ENCODE measurements around the gene MYH9.

Gene MYH9

DNA sequence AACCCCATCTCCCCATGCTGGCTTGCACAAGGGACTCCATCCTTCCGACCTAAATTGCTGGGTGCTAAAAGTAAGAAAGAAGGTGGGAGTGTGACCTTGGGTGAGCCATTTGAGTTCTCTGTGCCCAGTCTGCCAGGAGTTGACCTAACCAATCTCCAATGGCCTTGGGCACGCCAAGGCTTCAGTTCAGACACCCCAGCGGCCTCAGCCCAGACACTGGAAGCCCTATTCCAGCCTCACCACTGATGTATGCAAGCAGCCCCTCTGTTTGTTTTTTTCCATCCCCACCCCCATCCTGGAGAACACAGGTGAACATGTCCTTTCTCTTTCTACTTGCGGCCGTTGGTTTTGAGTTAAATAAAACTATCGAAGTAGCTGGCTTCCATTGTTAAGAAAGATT, 31.9 kb downstream of the MYH9 start:
- peaks cover 45% of the 10 kb centered on the region for H3K36me3 ChIP-seq (ENCODE audit: control insufficient read depth, insufficient read depth, low read length)
- H3K4me1 ChIP-seq (ENCODE audit: control insufficient read depth, insufficient read depth, low read length, poor library complexity, severe bottlenecking), result peaks cover 94% of the 10 kb centered on the region
- peak overlapping the region; percentile 71 for H3K27ac ChIP-seq (ENCODE audit: low read depth, low read length, severe bottlenecking)
- WGBS, 2 experiments (ENCODE audit: insufficient coverage in 2 of 2), result 89 to 100% methylated on average over 4 to 5 of the region's 6 CpGs
- H3K9me3 ChIP-seq (ENCODE audit: control insufficient read depth, low read length), result no peaks in the 10 kb centered on the region
- H3K4me3 ChIP-seq (ENCODE audit: extremely low read depth, insufficient read depth, low read length, poor library complexity, severe bottlenecking), result no peak overlapping the region

DNA sequence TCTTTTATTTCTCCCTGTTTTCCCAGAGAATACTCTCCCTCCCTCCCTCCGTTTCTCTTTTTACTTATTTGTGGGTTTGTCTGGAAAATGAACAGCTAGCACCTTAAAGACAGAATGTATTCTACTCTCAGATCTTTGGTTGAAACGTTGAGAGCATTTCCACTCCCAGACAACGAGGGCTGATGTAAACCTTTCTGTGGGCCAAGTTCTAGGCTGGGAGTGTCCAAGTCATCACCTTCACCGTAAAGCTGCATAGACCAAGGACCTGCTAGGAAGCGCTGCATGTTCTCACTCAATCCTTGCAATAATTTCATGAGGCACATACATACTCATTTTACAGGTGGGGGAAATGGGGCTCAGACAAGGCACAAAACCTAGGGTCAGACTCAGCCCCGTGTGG, 32.4 kb downstream of the MYH9 start:
- 88 to 89% methylated on average over 4 of the region's 6 CpGs for WGBS, 2 experiments (ENCODE audit: insufficient coverage in 2 of 2)
- no peak overlapping the region for H3K4me3 ChIP-seq (ENCODE audit: extremely low read depth, insufficient read depth, low read length, poor library complexity, severe bottlenecking)
- H3K27ac ChIP-seq (ENCODE audit: low read depth, low read length, severe bottlenecking), result peak overlapping the region; percentile 71
- H3K9me3 ChIP-seq (ENCODE audit: control insufficient read depth, low read length), result no peaks in the 10 kb centered on the region
- H3K4me1 ChIP-seq (ENCODE audit: control insufficient read depth, insufficient read depth, low read length, poor library complexity, severe bottlenecking), result peaks cover 94% of the 10 kb centered on the region
- H3K36me3 ChIP-seq (ENCODE audit: control insufficient read depth, insufficient read depth, low read length), result peaks cover 40% of the 10 kb centered on the region

DNA sequence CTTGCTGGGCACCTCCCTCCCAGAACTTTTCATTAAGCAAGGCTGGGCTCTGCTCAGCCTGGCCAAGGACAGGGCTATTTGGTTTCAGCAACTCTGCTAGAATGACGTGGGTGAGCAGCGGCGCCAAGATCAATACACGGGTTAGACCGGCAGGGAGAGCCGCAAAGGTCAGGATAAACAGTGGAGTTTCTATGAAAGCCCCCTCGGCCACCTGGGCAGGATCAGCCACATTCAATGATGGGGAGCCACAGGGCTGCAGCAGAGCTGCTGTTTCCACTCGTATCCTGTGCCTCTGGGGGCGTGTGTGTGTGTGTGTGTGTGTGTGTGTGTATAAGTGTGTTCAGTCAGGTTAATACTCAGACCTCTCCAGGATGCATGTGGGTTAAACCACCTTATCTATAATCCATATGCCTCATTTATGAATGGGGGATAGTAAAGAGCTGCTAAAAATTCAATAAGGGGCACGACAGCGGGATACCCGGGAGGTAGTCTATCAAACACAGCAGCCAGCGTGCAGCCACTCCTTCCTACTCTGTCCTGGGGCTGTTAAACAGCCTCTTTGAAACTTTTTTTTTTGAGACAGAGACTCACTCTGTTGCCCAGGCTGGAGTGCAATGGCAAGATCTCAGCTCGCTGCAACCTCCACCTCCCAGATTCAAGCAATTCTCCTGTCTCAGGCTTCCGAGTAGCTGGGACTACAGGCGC, 34.8 kb downstream of the MYH9 start:
- Histone ChIP-seq H3K9me3 (ENCODE audit: control insufficient read depth, low read length) (no peaks in the 10 kb centered on the region), H3K4me3 (ENCODE audit: extremely low read depth, insufficient read depth, low read length, poor library complexity, severe bottlenecking) (no peak overlapping the region), H3K4me1 (ENCODE audit: control insufficient read depth, insufficient read depth, low read length, poor library complexity, severe bottlenecking) (peaks cover 73% of the 10 kb centered on the region), H3K27ac (ENCODE audit: low read depth, low read length, severe bottlenecking) (peak overlapping the region; percentile 77), H3K36me3 (ENCODE audit: control insufficient read depth, insufficient read depth, low read length) (peaks cover 56% of the 10 kb centered on the region)
- 86 to 89% methylated on average over 11 to 12 of the region's 16 CpGs for WGBS, 2 experiments (ENCODE audit: insufficient coverage in 2 of 2)

DNA sequence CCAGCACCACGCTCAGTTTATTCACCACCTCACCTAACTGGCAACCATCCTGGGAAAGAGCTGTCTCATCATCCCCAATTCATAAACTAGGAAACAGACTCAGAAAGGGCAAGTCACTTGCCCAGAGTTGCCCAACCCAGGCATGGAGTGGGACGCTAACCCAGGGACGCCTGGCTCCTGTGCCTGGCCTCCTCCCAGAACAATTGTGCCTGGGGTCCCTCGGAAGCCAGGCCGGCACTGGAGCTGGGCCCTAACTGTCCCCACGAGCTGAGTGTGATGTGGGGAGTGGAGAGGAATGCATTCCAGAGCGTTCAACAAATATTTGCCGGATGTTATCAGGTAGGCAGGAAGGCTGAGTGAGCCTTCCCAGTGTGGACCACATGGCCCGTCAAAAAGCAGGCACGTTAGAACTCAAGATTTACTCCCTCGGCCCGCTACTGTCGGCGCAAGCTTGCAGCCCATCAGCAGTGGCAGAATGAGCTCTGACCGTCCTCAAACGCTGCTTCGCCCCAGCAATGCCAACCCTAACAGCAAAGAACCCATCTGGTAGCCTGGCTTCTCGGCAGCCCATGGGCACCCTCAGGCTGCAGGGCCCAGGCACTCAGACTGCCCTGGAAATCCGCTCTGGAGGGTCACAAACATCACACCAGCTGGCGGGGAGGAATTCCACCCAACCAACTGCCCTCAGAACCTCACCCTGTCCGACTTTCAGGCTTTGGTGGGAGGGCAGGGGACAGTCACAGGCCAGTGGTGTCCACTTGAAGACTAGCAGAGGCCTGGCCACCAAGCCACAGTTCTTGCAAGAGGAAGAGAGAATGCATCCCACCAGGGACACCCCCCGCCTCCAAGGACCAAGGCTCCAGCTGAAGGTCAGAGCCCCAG, 35.6 kb downstream of the MYH9 start:
- Histone ChIP-seq H3K4me3 (ENCODE audit: extremely low read depth, insufficient read depth, low read length, poor library complexity, severe bottlenecking) (no peak overlapping the region), H3K36me3 (ENCODE audit: control insufficient read depth, insufficient read depth, low read length) (peaks cover 55% of the 10 kb centered on the region), H3K9me3 (ENCODE audit: control insufficient read depth, low read length) (no peaks in the 10 kb centered on the region), H3K4me1 (ENCODE audit: control insufficient read depth, insufficient read depth, low read length, poor library complexity, severe bottlenecking) (peaks cover 65% of the 10 kb centered on the region), H3K27ac (ENCODE audit: low read depth, low read length, severe bottlenecking) (peak overlapping the region; percentile 77)
- WGBS, 2 experiments (ENCODE audit: insufficient coverage in 2 of 2), result 85 to 88% methylated on average over 16 to 19 of the region's 22 CpGs

DNA sequence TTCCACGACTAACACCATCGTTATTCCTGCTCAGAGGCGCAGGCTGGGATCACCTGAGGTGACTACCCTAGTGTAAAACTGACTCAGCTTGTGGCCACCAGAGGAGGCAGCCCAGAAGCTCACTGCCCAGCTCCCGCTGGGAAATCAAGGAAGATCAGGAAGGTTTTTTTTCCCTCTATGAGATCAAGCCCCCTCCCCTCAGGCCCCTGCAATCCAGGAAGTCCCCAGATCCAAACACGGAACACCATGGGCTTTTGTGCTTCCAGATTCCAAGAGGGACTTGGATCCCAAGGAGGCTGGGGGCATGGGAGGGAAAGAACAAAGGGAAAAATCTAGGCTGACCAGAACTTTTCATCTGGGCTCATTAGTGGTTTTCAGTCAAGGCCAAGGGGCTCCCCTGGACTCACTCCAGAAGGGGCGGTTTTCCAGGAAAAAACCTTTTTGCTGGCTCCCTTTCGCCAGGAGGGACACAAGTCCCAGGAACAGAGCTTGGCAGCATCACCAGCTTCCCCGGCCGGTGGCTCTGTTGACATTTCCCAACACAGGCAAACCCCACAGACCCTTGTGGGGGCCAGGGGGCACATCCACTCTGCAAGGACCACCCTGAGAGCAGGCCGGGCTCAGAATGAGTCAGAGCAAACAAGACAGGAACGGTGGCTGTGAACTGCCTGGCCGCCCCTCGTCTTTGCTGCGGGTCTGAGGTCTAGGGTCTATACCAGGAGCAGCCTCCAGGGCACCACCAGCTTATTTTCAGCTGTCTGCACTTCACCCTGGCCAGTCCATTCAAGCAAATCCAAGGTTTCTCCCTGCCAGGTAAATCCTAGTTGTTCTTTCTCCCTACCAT, 36.8 kb downstream of the MYH9 start:
- Histone ChIP-seq H3K27ac (ENCODE audit: low read depth, low read length, severe bottlenecking) (peak overlapping the region; percentile 77), H3K4me3 (ENCODE audit: extremely low read depth, insufficient read depth, low read length, poor library complexity, severe bottlenecking) (no peak overlapping the region), H3K36me3 (ENCODE audit: control insufficient read depth, insufficient read depth, low read length) (peaks cover 60% of the 10 kb centered on the region), H3K4me1 (ENCODE audit: control insufficient read depth, insufficient read depth, low read length, poor library complexity, severe bottlenecking) (peaks cover 57% of the 10 kb centered on the region), H3K9me3 (ENCODE audit: control insufficient read depth, low read length) (no peaks in the 10 kb centered on the region)
- 71 to 74% methylated on average over 12 to 13 of the region's 14 CpGs for WGBS, 2 experiments (ENCODE audit: insufficient coverage in 2 of 2)

DNA sequence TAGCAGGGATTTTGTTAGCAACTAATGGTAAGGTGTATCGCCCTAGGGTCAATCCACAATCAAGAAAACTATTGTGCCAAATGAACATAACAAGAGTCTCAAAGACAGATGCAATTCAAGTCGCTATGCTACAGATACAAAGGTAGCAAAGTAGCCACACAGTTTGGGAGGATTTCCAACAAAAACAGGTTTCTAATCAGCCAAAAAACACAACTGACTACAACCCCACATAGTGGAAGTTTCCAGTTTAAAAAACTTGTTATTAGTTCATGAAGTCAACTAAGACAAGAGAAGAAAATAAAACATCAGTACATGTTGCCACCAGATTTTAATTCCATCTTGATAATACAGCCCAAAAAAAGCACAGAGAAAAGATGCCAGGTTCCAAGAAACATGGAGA, 38.0 kb downstream of the MYH9 start:
- Histone ChIP-seq H3K36me3 (ENCODE audit: control insufficient read depth, insufficient read depth, low read length) (peaks cover 68% of the 10 kb centered on the region), H3K4me3 (ENCODE audit: extremely low read depth, insufficient read depth, low read length, poor library complexity, severe bottlenecking) (no peak overlapping the region), H3K4me1 (ENCODE audit: control insufficient read depth, insufficient read depth, low read length, poor library complexity, severe bottlenecking) (peaks cover 49% of the 10 kb centered on the region), H3K9me3 (ENCODE audit: control insufficient read depth, low read length) (no peaks in the 10 kb centered on the region), H3K27ac (ENCODE audit: low read depth, low read length, severe bottlenecking) (no peak overlapping the region)
- WGBS, 2 experiments (ENCODE audit: insufficient coverage in 2 of 2), result 100% methylated on average over 2 of the region's 2 CpGs; no CpG with 5 or more reads in 1 of the 2 experiments

DNA sequence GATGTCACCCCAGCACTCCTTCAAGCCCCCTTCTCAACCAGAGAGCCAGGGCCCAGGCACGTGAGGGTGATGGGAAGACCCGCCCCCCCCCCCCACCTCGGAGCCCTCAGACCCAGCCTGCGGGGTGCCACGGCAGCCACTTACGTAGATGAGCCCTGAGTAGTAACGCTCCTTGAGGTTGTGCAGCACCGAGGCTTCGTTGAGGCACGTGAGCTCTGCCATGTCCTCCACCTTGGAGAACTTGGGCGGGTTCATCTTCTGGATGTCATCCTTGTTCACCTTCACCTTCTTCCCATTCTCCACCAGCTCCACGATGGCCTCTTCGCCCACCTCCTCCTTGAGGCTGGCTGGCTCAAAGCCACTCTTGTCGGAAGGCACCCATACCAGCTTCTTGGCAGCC, 39.0 kb downstream of the MYH9 start:
- no peaks in the 10 kb centered on the region for H3K9me3 ChIP-seq (ENCODE audit: control insufficient read depth, low read length)
- no peak overlapping the region for H3K27ac ChIP-seq (ENCODE audit: low read depth, low read length, severe bottlenecking)
- no peak overlapping the region for H3K4me3 ChIP-seq (ENCODE audit: extremely low read depth, insufficient read depth, low read length, poor library complexity, severe bottlenecking)
- H3K36me3 ChIP-seq (ENCODE audit: control insufficient read depth, insufficient read depth, low read length), result peaks cover 73% of the 10 kb centered on the region
- 97 to 98% methylated on average over 10 to 14 of the region's 14 CpGs for WGBS, 2 experiments (ENCODE audit: insufficient coverage in 2 of 2)
- H3K4me1 ChIP-seq (ENCODE audit: control insufficient read depth, insufficient read depth, low read length, poor library complexity, severe bottlenecking), result peaks cover 49% of the 10 kb centered on the region

DNA sequence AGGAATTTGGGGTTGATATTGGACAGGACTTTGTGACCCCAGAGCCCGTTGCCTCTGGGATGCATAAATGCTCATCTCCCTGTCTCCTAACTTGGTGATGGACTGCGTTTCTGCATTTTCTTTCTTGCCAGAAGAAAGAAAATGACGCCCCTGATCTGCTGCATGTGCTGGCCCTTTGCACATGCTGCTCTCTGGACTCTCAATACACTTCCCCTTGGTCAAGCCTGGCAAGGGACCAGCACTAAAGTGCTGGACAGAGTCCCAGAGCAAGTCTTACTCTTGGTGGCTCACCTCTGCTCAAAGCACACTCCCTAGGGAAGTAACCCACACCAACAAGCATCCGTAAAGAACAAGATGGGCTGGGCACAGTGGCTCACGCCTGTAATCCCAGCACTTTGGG, 40.7 kb downstream of the MYH9 start:
- H3K9me3 ChIP-seq (ENCODE audit: control insufficient read depth, low read length), result no peaks in the 10 kb centered on the region
- WGBS, 2 experiments (ENCODE audit: insufficient coverage in 2 of 2), result 80 to 95% methylated on average over 4 to 5 of the region's 5 CpGs

DNA sequence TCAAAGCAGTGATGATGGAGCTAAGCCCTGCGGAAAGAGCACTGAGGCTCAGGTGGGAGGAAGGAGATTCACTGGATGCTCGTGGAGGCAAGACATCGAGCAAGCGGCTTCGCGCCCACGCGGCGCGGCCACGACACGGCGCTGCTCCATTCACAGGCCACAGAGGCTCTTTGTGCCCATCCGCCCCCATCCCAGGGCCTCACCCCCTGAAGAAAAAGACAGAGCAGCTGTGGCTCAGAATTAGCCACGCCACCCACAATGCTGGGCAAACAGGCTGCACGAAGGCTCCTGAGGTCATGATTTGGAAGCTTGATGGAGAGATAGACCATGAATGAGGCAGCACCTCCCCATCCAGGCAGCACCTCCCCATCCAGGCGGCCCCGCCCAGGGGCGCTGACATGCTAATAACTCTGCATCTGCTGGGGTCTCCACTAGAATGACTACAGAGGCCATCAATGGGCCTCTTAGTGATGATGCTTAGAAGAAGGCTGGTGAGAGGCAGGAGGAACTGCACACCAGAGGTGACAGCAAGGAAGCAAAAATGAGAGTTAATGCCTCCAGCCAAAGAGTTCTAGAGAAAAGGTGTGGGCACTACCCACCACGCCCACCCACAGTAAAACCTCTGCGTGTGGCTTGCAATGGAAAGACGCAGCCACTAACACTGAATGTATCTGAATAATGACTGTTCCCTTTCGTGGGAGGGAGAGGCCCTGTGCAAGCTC, 43.5 kb downstream of the MYH9 start:
- no peaks in the 10 kb centered on the region for H3K9me3 ChIP-seq (ENCODE audit: control insufficient read depth, low read length)
- H3K36me3 ChIP-seq (ENCODE audit: control insufficient read depth, insufficient read depth, low read length), result peaks cover 97% of the 10 kb centered on the region
- H3K27ac ChIP-seq (ENCODE audit: low read depth, low read length, severe bottlenecking), result peak overlapping the region; percentile 18
- peaks cover 51% of the 10 kb centered on the region for H3K4me1 ChIP-seq (ENCODE audit: control insufficient read depth, insufficient read depth, low read length, poor library complexity, severe bottlenecking)
- WGBS, 2 experiments (ENCODE audit: insufficient coverage in 2 of 2), result 94 to 97% methylated on average over 12 to 13 of the region's 23 CpGs
- H3K4me3 ChIP-seq (ENCODE audit: extremely low read depth, insufficient read depth, low read length, poor library complexity, severe bottlenecking), result no peak overlapping the region

More for the DNA sequence above, 40.7 kb downstream of the MYH9 start:
- Histone ChIP-seq H3K36me3 (ENCODE audit: control insufficient read depth, insufficient read depth, low read length) (peaks cover 80% of the 10 kb centered on the region), H3K4me1 (ENCODE audit: control insufficient read depth, insufficient read depth, low read length, poor library complexity, severe bottlenecking) (peaks cover 46% of the 10 kb centered on the region), H3K4me3 (ENCODE audit: extremely low read depth, insufficient read depth, low read length, poor library complexity, severe bottlenecking) (no peak overlapping the region), H3K27ac (ENCODE audit: low read depth, low read length, severe bottlenecking) (no peak overlapping the region)

DNA sequence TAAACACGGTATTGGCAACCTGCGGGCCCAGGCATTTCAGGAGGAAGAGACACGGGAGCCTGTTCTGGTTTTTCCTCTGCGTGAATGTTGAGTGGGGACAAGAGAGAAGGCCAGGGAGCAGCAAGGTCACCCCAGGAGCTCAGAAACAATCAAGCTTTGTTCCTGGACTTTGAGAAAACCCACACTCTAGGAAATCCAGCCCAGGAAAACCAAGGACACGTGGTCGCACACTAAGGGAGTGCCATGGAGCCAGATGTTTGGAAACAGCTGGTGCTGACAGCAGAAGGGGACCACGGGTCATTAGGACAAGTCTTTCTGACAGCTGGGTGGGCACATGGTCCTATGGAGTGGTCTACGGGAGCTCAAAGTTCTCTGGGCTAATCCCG, 44.1 kb downstream of the MYH9 start:
- WGBS, 2 experiments (ENCODE audit: insufficient coverage in 2 of 2), result 92 to 94% methylated on average over 7 to 9 of the region's 9 CpGs
- Histone ChIP-seq H3K9me3 (ENCODE audit: control insufficient read depth, low read length) (no peaks in the 10 kb centered on the region), H3K36me3 (ENCODE audit: control insufficient read depth, insufficient read depth, low read length) (peaks cover 97% of the 10 kb centered on the region), H3K4me3 (ENCODE audit: extremely low read depth, insufficient read depth, low read length, poor library complexity, severe bottlenecking) (no peak overlapping the region), H3K27ac (ENCODE audit: low read depth, low read length, severe bottlenecking) (peak overlapping the region; percentile 18), H3K4me1 (ENCODE audit: control insufficient read depth, insufficient read depth, low read length, poor library complexity, severe bottlenecking) (peaks cover 56% of the 10 kb centered on the region)

Measured in mesodermal cell (in vitro differentiated cells).